Right forelimb (tissue), 1 donor: ENCODE results near the gene ALOX12.
"Not testable (repeated sequence)": the region's sequence is repeated elsewhere in the genome, so short reads cannot be mapped to it uniquely, and the experiment has no call there.

Experiments used
- DNase-seq: peaks from one replicate; pipeline ENCODE4 v3.0.0-alpha.2; 2018

Gene ALOX12

GRCh38 chr17:7047566-7047965 lies 51.7 kb downstream of the ALOX12 start:
- DNase-seq: no peak

- DNase-seq: no peak
Measured at GRCh38 chr17:7048968-7049367, 53.1 kb downstream of the ALOX12 start.

GRCh38 chr17:7050583-7050982 lies 54.7 kb downstream of the ALOX12 start:
- not testable (repeated sequence) for DNase-seq

GRCh38 chr17:7056386-7056785 lies 60.5 kb downstream of the ALOX12 start:
- no peak for DNase-seq

GRCh38 chr17:7058831-7059447 lies 63.1 kb downstream of the ALOX12 start:
- DNase-seq: no peak
